ENCODE data around the gene SRRM4. TPM values are rescaled to one million over a fixed set of nuclear protein-coding genes. Genes with fewer than 3 reads are reported as not detected.

SRRM4 gene
- polyA plus RNA-seq, 3 donors: not detected

DNA sequence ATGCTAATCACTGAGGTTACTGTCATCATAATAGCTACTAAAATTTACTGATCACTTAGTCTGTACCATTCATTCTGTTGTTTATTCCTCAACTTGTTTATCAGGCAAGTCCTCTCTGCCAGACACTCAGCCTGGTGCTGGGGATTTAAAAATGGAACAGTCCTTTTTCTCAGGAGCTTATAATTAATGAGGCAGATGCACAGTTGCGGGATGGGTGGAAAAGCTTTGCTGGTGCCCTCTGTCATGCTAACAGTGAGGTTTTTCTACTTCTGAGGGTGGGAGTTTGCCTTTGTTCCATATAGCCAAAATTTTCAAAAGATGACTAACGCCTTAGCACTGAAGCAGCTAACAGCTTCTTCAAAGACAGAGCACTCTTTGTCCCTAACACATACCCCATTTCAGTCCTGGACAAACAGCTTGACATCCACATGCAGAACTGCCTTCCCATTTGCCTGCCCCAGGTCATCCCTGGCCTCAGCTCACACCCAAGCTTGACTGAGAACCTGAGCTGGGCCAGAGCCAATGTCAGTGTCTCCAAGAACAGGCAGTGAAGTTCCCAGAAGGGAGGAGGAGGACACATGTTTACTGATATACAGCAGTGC is 166.6 kb downstream of the SRRM4 start:
- Histone ChIP-seq H3K4me2 (replicated peaks; ENCODE audit: extremely low read depth, low read length, poor library complexity, severe bottlenecking) (no peak overlapping the region), H3K4me1 (ENCODE audit: control insufficient read depth in 1 of 2, insufficient read depth in 2 of 2, low read length in 2 of 2) (no peaks in the 10 kb centered on the region), H3K79me2 (ENCODE audit: insufficient read depth, low read length) (no peaks in the 10 kb centered on the region), H3K9ac (ENCODE audit: insufficient read depth, low read length, poor library complexity, severe bottlenecking) (no peak overlapping the region), H2AFZ (ENCODE audit: insufficient read depth, low read depth, low read length, poor library complexity, severe bottlenecking) (no peak overlapping the region), H4K20me1 (ENCODE audit: insufficient read depth, low read length) (no peaks in the 10 kb centered on the region), H3K36me3 (replicated peaks in 1 of 2; ENCODE audit: control insufficient read depth in 1 of 2, insufficient read depth in 2 of 2, low read length in 2 of 2) (no peaks in the 10 kb centered on the region), H3K27me3 (ENCODE audit: control insufficient read depth in 2 of 2, insufficient read depth in 2 of 2, low read length in 2 of 2) (no peaks in the 10 kb centered on the region), H3K4me3 (replicated peaks in 1 of 3; ENCODE audit: low read depth in 2 of 3, low read length in 3 of 3) (no peak overlapping the region), H3K27ac (ENCODE audit: low read depth in 1 of 2, low read length in 2 of 2) (no peak overlapping the region), H3K9me3 (replicated peaks in 1 of 2; ENCODE audit: control insufficient read depth in 1 of 2, insufficient read depth in 1 of 2, low read length in 2 of 2) (peaks cover 5 to 7% of the 10 kb centered on the region in 2 donors)
- Mint-ChIP-seq H3K27ac (no peak overlapping the region), H3K27me3 (ENCODE audit: low read depth in 3 of 3) (peaks cover 2 to 4% (median 2%) of the 10 kb centered on the region in 3 donors), H3K4me3 (no peak overlapping the region), H3K9me3 (peaks cover 0 to 18% (median 3%) of the 10 kb centered on the region in 7 donors), H3K36me3 (no peaks in the 10 kb centered on the region), H3K4me1 (no peaks in the 10 kb centered on the region)
- TF ChIP-seq, protein P1, sequence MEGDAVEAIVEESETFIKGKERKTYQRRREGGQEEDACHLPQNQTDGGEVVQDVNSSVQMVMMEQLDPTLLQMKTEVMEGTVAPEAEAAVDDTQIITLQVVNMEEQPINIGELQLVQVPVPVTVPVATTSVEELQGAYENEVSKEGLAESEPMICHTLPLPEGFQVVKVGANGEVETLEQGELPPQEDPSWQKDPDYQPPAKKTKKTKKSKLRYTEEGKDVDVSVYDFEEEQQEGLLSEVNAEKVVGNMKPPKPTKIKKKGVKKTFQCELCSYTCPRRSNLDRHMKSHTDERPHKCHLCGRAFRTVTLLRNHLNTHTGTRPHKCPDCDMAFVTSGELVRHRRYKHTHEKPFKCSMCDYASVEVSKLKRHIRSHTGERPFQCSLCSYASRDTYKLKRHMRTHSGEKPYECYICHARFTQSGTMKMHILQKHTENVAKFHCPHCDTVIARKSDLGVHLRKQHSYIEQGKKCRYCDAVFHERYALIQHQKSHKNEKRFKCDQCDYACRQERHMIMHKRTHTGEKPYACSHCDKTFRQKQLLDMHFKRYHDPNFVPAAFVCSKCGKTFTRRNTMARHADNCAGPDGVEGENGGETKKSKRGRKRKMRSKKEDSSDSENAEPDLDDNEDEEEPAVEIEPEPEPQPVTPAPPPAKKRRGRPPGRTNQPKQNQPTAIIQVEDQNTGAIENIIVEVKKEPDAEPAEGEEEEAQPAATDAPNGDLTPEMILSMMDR (IDR thresholded peaks at IDR 0.05): no peak
- intact Hi-C loops (cut with micrococcal nuclease): no loop called here
- no peak for DNase-seq
- WGBS (ENCODE audit: insufficient coverage): no CpG with 5 or more reads among the region's 2 CpGs

DNA sequence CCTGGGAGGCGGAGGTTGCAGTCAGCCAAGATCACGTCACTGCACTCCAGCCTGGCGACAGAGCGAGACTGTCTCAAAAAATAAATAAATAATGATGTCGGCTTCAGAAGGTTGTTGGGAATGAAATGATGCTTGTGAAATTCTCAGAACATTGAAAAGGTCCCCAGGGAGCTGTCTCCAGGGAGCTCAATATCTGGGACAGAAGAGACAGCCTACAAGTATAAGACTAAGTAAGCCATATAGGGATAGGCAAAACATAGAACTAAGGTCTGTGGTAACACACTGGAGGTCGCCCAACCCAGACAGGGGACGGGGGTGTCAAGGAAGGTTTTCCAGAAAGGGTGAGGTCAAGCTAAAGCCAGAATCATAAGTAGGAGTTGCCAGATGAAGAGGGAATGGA is 167.9 kb downstream of the SRRM4 start:
- H3K9me3 Mint-ChIP-seq: peaks cover 8 to 26% (median 14%) of the 10 kb centered on the region in 7 donors
- 82% methylated on average over 4 of the region's 7 CpGs for WGBS (ENCODE audit: insufficient coverage)
- H3K4me2 ChIP-seq (replicated peaks; ENCODE audit: extremely low read depth, low read length, poor library complexity, severe bottlenecking): no peak overlapping the region

More for the DNA sequence above, 167.9 kb downstream of the SRRM4 start:
- H3K9me3 ChIP-seq (replicated peaks in 1 of 2; ENCODE audit: control insufficient read depth in 1 of 2, insufficient read depth in 1 of 2, low read length in 2 of 2): peaks cover 16 to 19% of the 10 kb centered on the region in 2 donors
- H3K36me3 ChIP-seq (replicated peaks in 1 of 2; ENCODE audit: control insufficient read depth in 1 of 2, insufficient read depth in 2 of 2, low read length in 2 of 2): no peaks in the 10 kb centered on the region
- intact Hi-C loops (cut with micrococcal nuclease): no loop called here
- no peak overlapping the region for H2AFZ ChIP-seq (ENCODE audit: insufficient read depth, low read depth, low read length, poor library complexity, severe bottlenecking)
- H4K20me1 ChIP-seq (ENCODE audit: insufficient read depth, low read length): no peaks in the 10 kb centered on the region
- H3K9ac ChIP-seq (ENCODE audit: insufficient read depth, low read length, poor library complexity, severe bottlenecking): no peak overlapping the region
- Mint-ChIP-seq H3K27me3 (ENCODE audit: low read depth in 3 of 3) (peaks cover 6 to 10% (median 7%) of the 10 kb centered on the region in 3 donors), H3K4me1 (peaks cover 7% of the 10 kb centered on the region), H3K4me3 (no peak overlapping the region), H3K36me3 (peaks cover 0 to 1% of the 10 kb centered on the region in 2 donors), H3K27ac (no peak overlapping the region)
- no peak for DNase-seq
- H3K27me3 ChIP-seq (ENCODE audit: control insufficient read depth in 2 of 2, insufficient read depth in 2 of 2, low read length in 2 of 2): peaks cover 0 to 7% of the 10 kb centered on the region in 2 donors
- H3K4me3 ChIP-seq (replicated peaks in 1 of 3; ENCODE audit: low read depth in 2 of 3, low read length in 3 of 3): no peak overlapping the region
- TF ChIP-seq, protein P1 (IDR thresholded peaks at IDR 0.05): no peak
- no peaks in the 10 kb centered on the region for H3K4me1 ChIP-seq (ENCODE audit: control insufficient read depth in 1 of 2, insufficient read depth in 2 of 2, low read length in 2 of 2)
- no peak overlapping the region for H3K27ac ChIP-seq (ENCODE audit: low read depth in 1 of 2, low read length in 2 of 2)
- no peaks in the 10 kb centered on the region for H3K79me2 ChIP-seq (ENCODE audit: insufficient read depth, low read length)
